NCI-H2227 (cell line): ENCODE data around the gene SNX25.
"Not testable (repeated sequence)": the region's sequence is repeated elsewhere in the genome, so short reads cannot be mapped to it uniquely, and the experiment has no call there.

ENCODE experiments used
- DNase-seq: peaks from one replicate; lab custom pipeline; 2025; ENCODE audit not compliant: unreplicated experiment; lab: John Stamatoyannopoulos, UW

The SNX25 gene

GRCh38 chr4:185298728-185299430 is 89.5 kb downstream of the SNX25 start:
- no peak for DNase-seq

- no peak for DNase-seq
Measured at GRCh38 chr4:185304541-185304940, 95.1 kb downstream of the SNX25 start.

GRCh38 chr4:185304944-185305690 is 95.7 kb downstream of the SNX25 start:
- peak; percentile 3 for DNase-seq

- peak; percentile 2 for DNase-seq
Measured at GRCh38 chr4:185305979-185306442, 96.6 kb downstream of the SNX25 start.

GRCh38 chr4:185307136-185307950 is 97.9 kb downstream of the SNX25 start:
- no peak for DNase-seq

- DNase-seq, result no peak
Measured at GRCh38 chr4:185309770-185310169, 100.4 kb downstream of the SNX25 start.

GRCh38 chr4:185311113-185311888 is 101.9 kb downstream of the SNX25 start:
- no peak for DNase-seq

- no peak for DNase-seq
Measured at GRCh38 chr4:185312699-185313098, 103.3 kb downstream of the SNX25 start.

- not testable (repeated sequence) for DNase-seq
Measured at GRCh38 chr4:185317462-185317861, 108.1 kb downstream of the SNX25 start.

GRCh38 chr4:185317880-185318279 is 108.5 kb downstream of the SNX25 start:
- no peak for DNase-seq

- peak; percentile 22 for DNase-seq
Measured at GRCh38 chr4:185318679-185319078, 109.3 kb downstream of the SNX25 start.

- DNase-seq, result no peak
Measured at GRCh38 chr4:185322803-185323202, 113.4 kb downstream of the SNX25 start.

GRCh38 chr4:185323606-185324005 is 114.2 kb downstream of the SNX25 start:
- no peak for DNase-seq

- DNase-seq, result not testable (repeated sequence)
Measured at GRCh38 chr4:185324361-185324760, 115.0 kb downstream of the SNX25 start.

GRCh38 chr4:185325721-185326120 is 116.3 kb downstream of the SNX25 start:
- DNase-seq, result not testable (repeated sequence)

- no peak for DNase-seq
Measured at GRCh38 chr4:185328586-185328985, 119.2 kb downstream of the SNX25 start.

- not testable (repeated sequence) for DNase-seq
Measured at GRCh38 chr4:185329879-185330510, 120.6 kb downstream of the SNX25 start.

GRCh38 chr4:185332575-185333464 is 123.4 kb downstream of the SNX25 start:
- DNase-seq, result no peak

GRCh38 chr4:185334326-185334725 is 124.9 kb downstream of the SNX25 start:
- DNase-seq, result no peak
